K562 (cell line): ENCODE results near the gene PIMREG.

Experiments
- CTCF ChIP-seq, 3 experiments: IDR thresholded peaks in 2 of 3; conservative IDR thresholded peaks in 1 of 3; 2 replicates each; pipeline ENCODE4 v1.5.1; 2011 to 2012; ENCODE audit warnings: low read length in 3 of 3, mild to moderate bottlenecking in 3 of 3, control low read depth in 2 of 3, improper control_type of control experiment in 1 of 3, inconsistent platforms in 1 of 3, low read depth in 1 of 3, mixed read lengths in 1 of 3, moderate library complexity in 1 of 3; ENCODE audit not compliant: insufficient read depth in 2 of 3
- HDAC6 ChIP-seq: IDR thresholded peaks from 2 replicates; pipeline ENCODE4 v1.6.1; 2012; ENCODE audit warnings: low read depth, mild to moderate bottlenecking, control low read depth, inconsistent platforms, low read length, moderate library complexity

GRCh38 chr17:6460531-6461161, 16.4 kb downstream of the PIMREG start:
- TF ChIP-seq HDAC6: no peak
- no peak for TF ChIP-seq CTCF (IDR thresholded peaks at IDR 0.05 in 2 of 3, conservative IDR thresholded peaks at IDR 0.05 in 1 of 3; ENCODE audit: insufficient read depth in 2 of 3, low read depth in 1 of 3, low read length in 3 of 3)
